Muscle layer of colon (tissue), 2 donors: Measurements from ENCODE around the gene CCDC150.
"Not testable (repeated sequence)": the region's sequence is repeated elsewhere in the genome, so short reads cannot be mapped to it uniquely, and the experiment has no call there.

Experiments
- H3K27ac ChIP-seq: one replicate; pipeline ENCODE4 v1.7.0; 2013; ENCODE audit warnings: low read depth, mild to moderate bottlenecking, low read length, moderate library complexity
- H3K27me3 ChIP-seq, 2 donors: one replicate each; pipeline ENCODE4 v1.7.0; 2013; ENCODE audit warnings: low read length in 2 of 2, mild to moderate bottlenecking in 2 of 2; ENCODE audit not compliant: insufficient read depth in 2 of 2, control insufficient read depth in 1 of 2
- H3K36me3 ChIP-seq: one replicate; pipeline ENCODE4 v1.7.0; 2013; ENCODE audit warnings: mild to moderate bottlenecking, low read length; ENCODE audit not compliant: insufficient read depth
- H3K4me1 ChIP-seq: one replicate; pipeline ENCODE4 v1.7.0; 2013; ENCODE audit warnings: mild to moderate bottlenecking, low read length; ENCODE audit not compliant: insufficient read depth
- H3K4me3 ChIP-seq, 2 donors: one replicate each; pipeline ENCODE4 v1.7.0; 2013; ENCODE audit warnings: low read length in 2 of 2, low read depth in 1 of 2, mild to moderate bottlenecking in 1 of 2, moderate library complexity in 1 of 2
- H3K9ac ChIP-seq: one replicate; pipeline ENCODE4 v1.7.0; 2013; ENCODE audit warnings: low read length
- H3K9me3 ChIP-seq: one replicate; pipeline ENCODE4 v1.7.0; 2013; ENCODE audit warnings: mild to moderate bottlenecking, low read length
- donor health status: abdominal sarcoma.
- donor health status: Adenocarcinoma of cecum.

The CCDC150 gene

DNA sequence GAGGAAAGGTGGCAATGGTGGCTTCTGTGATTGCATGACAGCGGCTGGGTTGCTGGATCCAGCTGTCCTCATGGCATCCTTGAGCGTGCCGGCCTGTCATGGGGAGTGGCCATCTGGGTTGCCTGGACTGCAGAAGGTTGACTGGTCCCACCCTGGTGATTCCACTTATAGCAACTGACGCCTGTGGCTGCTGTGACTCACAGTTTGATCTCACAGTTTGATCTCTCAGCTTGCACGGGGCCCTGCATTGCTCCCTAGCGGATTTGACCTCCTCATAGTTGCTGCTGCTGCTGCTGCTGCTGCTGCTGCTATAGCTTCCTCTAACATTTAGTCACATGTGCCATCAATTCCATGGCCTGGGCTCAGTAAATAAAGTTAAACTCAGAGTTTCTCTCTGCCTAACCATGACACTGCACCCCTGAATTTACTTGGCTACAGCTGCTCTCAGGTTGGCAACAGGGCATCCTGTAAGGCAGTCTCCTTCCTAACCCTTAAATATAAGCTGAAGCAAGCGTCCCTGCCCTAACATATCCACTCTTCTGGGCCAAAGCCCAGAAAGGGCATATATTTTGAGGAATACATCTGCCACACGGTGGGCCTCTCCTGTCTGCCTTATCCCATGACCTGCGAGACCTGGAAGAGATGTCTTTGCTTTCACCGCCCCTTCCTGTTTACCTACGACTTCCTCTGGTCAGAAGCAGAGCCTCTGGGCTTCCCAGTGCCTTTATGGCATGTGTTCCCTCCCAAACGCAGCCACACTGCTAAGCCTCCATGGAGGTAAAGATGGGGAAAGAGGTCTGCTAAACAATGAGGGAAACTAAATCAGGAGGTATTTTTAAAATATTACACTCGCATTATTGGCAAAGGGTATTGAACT, 37.8 kb upstream of the CCDC150 start:
- H3K27ac ChIP-seq, result no peak overlapping the region

GRCh38 chr2:196604196-196604595, 35.3 kb upstream of the CCDC150 start:
- Histone ChIP-seq H3K4me3 (no peak overlapping the region), H3K9me3 (no peaks in the 10 kb centered on the region), H3K4me1 (no peaks in the 10 kb centered on the region), H3K36me3 (no peaks in the 10 kb centered on the region), H3K9ac (no peak overlapping the region), H3K27ac (no peak overlapping the region), H3K27me3 (no peaks in the 10 kb centered on the region)

More for the DNA sequence above, 37.8 kb upstream of the CCDC150 start:
- Histone ChIP-seq H3K27me3 (no peaks in the 10 kb centered on the region), H3K36me3 (no peaks in the 10 kb centered on the region), H3K9me3 (no peaks in the 10 kb centered on the region), H3K4me1 (no peaks in the 10 kb centered on the region), H3K9ac (no peak overlapping the region), H3K4me3 (no peak overlapping the region)

DNA sequence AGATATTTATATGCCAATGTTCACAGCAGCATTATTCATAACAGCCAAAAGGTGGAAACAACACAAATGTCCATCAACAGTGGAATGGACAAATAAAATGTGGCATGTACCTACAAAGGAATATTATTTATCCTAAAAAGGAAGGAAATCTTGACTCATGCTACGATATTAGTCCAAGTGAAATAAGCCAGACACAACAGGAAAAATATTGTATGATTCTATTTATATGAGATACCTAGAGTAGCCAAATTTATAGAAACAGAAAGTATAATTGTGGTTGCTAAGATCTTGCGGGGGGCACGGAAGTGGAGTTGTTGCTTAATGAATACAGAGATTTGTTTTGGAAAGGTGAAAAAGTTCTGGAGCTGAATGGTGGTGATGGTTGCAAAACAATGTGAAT, 33.0 kb upstream of the CCDC150 start:
- H3K27ac ChIP-seq, result no peak overlapping the region
- no peaks in the 10 kb centered on the region for H3K36me3 ChIP-seq
- H3K9me3 ChIP-seq, result no peaks in the 10 kb centered on the region
- no peak overlapping the region for H3K9ac ChIP-seq
- H3K4me3 ChIP-seq, result no peak overlapping the region
- H3K27me3 ChIP-seq, result no peaks in the 10 kb centered on the region
- H3K4me1 ChIP-seq, result no peaks in the 10 kb centered on the region

- Histone ChIP-seq H3K9ac (no peak overlapping the region), H3K36me3 (no peaks in the 10 kb centered on the region), H3K27ac (no peak overlapping the region), H3K9me3 (no peaks in the 10 kb centered on the region), H3K27me3 (no peaks in the 10 kb centered on the region), H3K4me3 (no peak overlapping the region), H3K4me1 (no peaks in the 10 kb centered on the region)
Observed at GRCh38 chr2:196607073-196607472, 32.4 kb upstream of the CCDC150 start.

DNA sequence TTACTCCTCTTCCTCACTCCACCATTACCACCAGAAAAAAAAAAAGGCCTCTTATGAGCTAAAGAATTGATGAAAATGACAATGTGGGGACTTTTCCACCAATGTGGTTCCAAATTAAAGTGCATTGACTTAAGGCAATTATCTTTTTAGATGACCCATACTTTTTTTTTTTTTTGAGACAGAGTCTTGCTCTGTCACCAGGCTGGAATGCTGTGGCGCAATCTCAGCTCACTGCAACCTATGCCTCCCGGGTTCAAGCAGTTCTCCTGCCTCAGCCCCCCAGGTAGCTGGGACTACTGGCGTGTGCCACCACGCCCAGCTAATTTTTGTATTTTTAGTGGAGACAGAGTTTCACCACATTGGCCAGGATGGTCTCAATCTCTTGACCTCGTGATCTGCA, 31.6 kb upstream of the CCDC150 start:
- H3K9me3 ChIP-seq, H3K27ac ChIP-seq, H3K36me3 ChIP-seq, H3K4me1 ChIP-seq, H3K27me3 ChIP-seq, H3K4me3 ChIP-seq, H3K9ac ChIP-seq: not testable (repeated sequence)

- H3K27ac ChIP-seq, result no peak overlapping the region
Observed at GRCh38 chr2:196609806-196610205, 29.7 kb upstream of the CCDC150 start.

GRCh38 chr2:196610796-196611195, 28.7 kb upstream of the CCDC150 start:
- no peak overlapping the region for H3K4me3 ChIP-seq
- no peak overlapping the region for H3K27ac ChIP-seq
- H3K9ac ChIP-seq, result no peak overlapping the region
- H3K36me3 ChIP-seq, result no peaks in the 10 kb centered on the region
- no peaks in the 10 kb centered on the region for H3K9me3 ChIP-seq
- no peaks in the 10 kb centered on the region for H3K4me1 ChIP-seq
- H3K27me3 ChIP-seq, result no peaks in the 10 kb centered on the region

More at GRCh38 chr2:196609806-196610205, 29.7 kb upstream of the CCDC150 start:
- Histone ChIP-seq H3K9me3 (no peaks in the 10 kb centered on the region), H3K9ac (no peak overlapping the region), H3K4me1 (no peaks in the 10 kb centered on the region), H3K27me3 (no peaks in the 10 kb centered on the region), H3K36me3 (no peaks in the 10 kb centered on the region), H3K4me3 (no peak overlapping the region)

DNA sequence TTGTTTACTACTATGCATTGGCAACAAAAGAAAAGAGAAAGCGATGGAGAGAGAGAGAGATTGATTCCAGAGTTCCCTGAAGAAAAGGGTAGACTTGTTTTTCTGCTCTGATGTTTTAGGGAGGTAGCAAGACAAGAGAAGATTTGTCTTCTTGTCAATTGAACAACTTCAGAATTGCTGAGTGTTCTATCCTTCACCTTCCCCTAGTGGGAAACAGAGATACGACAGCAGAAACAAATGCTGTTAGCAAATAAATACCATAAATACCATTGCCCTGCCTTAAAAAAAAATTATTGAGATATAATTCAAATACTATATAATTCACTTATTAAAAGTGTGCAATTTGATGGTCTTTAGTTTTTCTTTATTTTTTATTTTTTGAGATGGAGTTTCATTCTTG, 26.2 kb upstream of the CCDC150 start:
- Histone ChIP-seq H3K4me3 (no peak overlapping the region), H3K9me3 (no peaks in the 10 kb centered on the region), H3K27ac (no peak overlapping the region), H3K4me1 (no peaks in the 10 kb centered on the region), H3K36me3 (no peaks in the 10 kb centered on the region), H3K9ac (no peak overlapping the region), H3K27me3 (no peaks in the 10 kb centered on the region)

DNA sequence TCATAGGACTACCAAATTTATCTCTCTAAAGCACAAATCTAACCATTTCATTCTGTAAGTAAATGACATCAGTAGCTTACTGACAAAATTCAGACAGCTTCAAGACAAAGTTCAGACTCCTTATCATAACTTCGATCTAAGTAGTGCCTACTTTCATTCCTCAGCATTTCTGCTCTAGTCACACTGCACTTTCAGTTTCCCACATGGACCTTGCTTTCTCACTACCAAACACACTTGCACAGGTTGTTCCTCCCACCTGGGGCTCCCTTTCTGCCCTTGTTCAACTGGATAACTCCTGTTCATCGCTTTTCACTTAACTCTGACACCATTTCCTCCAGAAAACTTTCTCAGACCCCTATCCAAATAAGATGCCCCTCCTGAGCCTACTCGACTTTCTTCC, 22.1 kb upstream of the CCDC150 start:
- H3K4me1 ChIP-seq, result no peaks in the 10 kb centered on the region
- H3K27me3 ChIP-seq, result no peaks in the 10 kb centered on the region
- no peak overlapping the region for H3K4me3 ChIP-seq
- H3K9ac ChIP-seq, result no peak overlapping the region
- H3K27ac ChIP-seq, result no peak overlapping the region
- H3K9me3 ChIP-seq, result no peaks in the 10 kb centered on the region
- H3K36me3 ChIP-seq, result no peaks in the 10 kb centered on the region

DNA sequence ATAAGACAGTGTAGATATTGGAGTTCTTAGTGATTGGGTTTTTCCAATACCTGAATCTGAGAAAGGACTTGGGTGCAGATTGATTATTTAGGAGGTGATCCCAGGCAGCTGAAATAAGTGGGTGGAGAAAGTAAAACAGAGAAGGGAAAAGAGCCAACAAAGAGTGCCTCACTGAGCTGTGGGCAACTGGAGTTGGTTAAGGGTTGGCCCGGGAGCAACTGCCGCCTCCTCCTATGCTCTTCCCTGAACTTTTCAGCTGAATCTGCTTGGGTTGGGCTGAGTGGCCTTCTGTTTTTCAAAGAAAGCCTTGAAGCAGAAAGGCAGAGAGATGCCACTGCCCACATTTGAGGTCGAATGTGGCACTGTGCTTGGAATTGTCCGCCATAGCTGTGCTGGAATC, 20.9 kb upstream of the CCDC150 start:
- no peak overlapping the region for H3K27ac ChIP-seq
- no peaks in the 10 kb centered on the region for H3K27me3 ChIP-seq
- no peak overlapping the region for H3K4me3 ChIP-seq
- H3K4me1 ChIP-seq, result no peaks in the 10 kb centered on the region
- no peak overlapping the region for H3K9ac ChIP-seq
- H3K9me3 ChIP-seq, result no peaks in the 10 kb centered on the region
- H3K36me3 ChIP-seq, result no peaks in the 10 kb centered on the region

GRCh38 chr2:196630531-196630930, 9.0 kb upstream of the CCDC150 start:
- Histone ChIP-seq H3K36me3 (no peaks in the 10 kb centered on the region), H3K9me3 (no peaks in the 10 kb centered on the region), H3K4me1 (no peaks in the 10 kb centered on the region), H3K4me3 (no peak overlapping the region), H3K27me3 (no peaks in the 10 kb centered on the region), H3K27ac (no peak overlapping the region), H3K9ac (no peak overlapping the region)

- H3K4me3 ChIP-seq, result no peak overlapping the region
- H3K36me3 ChIP-seq, result no peaks in the 10 kb centered on the region
Observed at GRCh38 chr2:196635156-196635555, 4.4 kb upstream of the CCDC150 start.

More at GRCh38 chr2:196635156-196635555, 4.4 kb upstream of the CCDC150 start:
- no peaks in the 10 kb centered on the region for H3K9me3 ChIP-seq
- no peaks in the 10 kb centered on the region for H3K27me3 ChIP-seq
- no peak overlapping the region for H3K9ac ChIP-seq
- no peak overlapping the region for H3K27ac ChIP-seq
- no peaks in the 10 kb centered on the region for H3K4me1 ChIP-seq
